Ishikawa (cell line): Measurements from ENCODE around the gene MBNL1.

Source experiments
- CEBPB ChIP-seq: IDR thresholded peaks from 2 replicates; pipeline ENCODE4 v1.6.1; 2012
- CREB1 ChIP-seq: IDR thresholded peaks from 2 replicates; pipeline ENCODE4 v1.6.1; 2012; ENCODE audit warnings: low read depth
- EP300 ChIP-seq: IDR thresholded peaks from 2 replicates; pipeline ENCODE4 v1.6.1; 2012; ENCODE audit warnings: borderline replicate concordance
- FOXM1 ChIP-seq: IDR thresholded peaks from 2 replicates; pipeline ENCODE4 v1.6.1; 2012; ENCODE audit warnings: low read depth, borderline replicate concordance
- MAX ChIP-seq: IDR thresholded peaks from 2 replicates; pipeline ENCODE4 v1.6.1; 2012
- NFIC ChIP-seq: IDR thresholded peaks from 2 replicates; pipeline ENCODE4 v1.6.1; 2012
- RAD21 ChIP-seq: IDR thresholded peaks from 2 replicates; pipeline ENCODE4 v1.6.1; 2012; ENCODE audit warnings: low read depth
- REST ChIP-seq: IDR thresholded peaks from 2 replicates; pipeline ENCODE4 v1.6.1; 2012; ENCODE audit warnings: low read depth, mild to moderate bottlenecking
- TAF1 ChIP-seq: IDR thresholded peaks from 2 replicates; pipeline ENCODE4 v1.6.1; 2012; ENCODE audit warnings: low read depth, mild to moderate bottlenecking
- YY1 ChIP-seq: IDR thresholded peaks from 2 replicates; pipeline ENCODE4 v1.6.1; 2012; ENCODE audit warnings: low read depth

- TF ChIP-seq EP300 (no peak), CEBPB (no peak), REST (no peak), FOXM1 (no peak), YY1 (no peak), NFIC (no peak), TAF1 (no peak), RAD21 (no peak), MAX (no peak), CREB1 (no peak)
Measured at GRCh38 chr3:152477422-152477821, 208.7 kb downstream of the MBNL1 start.
